ENCODE results near the gene EMD. TPM values are rescaled to one million over a fixed set of nuclear protein-coding genes. Genes with fewer than 3 reads are reported as not detected.

The EMD gene
- total and polyA plus RNA-seq, 2 of the 13 experiments (the other 11 are each of a cell fraction or from before 2014, with no cell fraction given) = 14.5 to 14.9 TPM

GRCh38 chrX:154375156-154375504, 4.0 kb upstream of the EMD start:
- Histone ChIP-seq H3K27me3 (ENCODE audit: control insufficient read depth in 1 of 2, insufficient read depth in 2 of 2, low read length in 2 of 2) (no peaks in the 10 kb centered on the region), H4K20me1 (ENCODE audit: insufficient read depth, low read length) (no peaks in the 10 kb centered on the region), H3K79me2 (ENCODE audit: insufficient read depth, low read length) (peaks cover 10% of the 10 kb centered on the region), H3K4me2 (ENCODE audit: low read depth, low read length) (peak overlapping the region; percentile 75), H3K9ac (ENCODE audit: insufficient read depth, low read depth, low read length) (peak overlapping the region; percentile 54; the same call in 1 of the 2 replicates), H3K9me3 (ENCODE audit: low read length) (no peaks in the 10 kb centered on the region), H2AFZ (ENCODE audit: low read length) (no peak overlapping the region), H3K27ac (ENCODE audit: extremely low read length, insufficient read depth, low read length) (no peak overlapping the region), H3K4me1 (ENCODE audit: insufficient read depth, low read length) (peaks cover 46% of the 10 kb centered on the region), H3K4me3 (replicated peaks in 1 of 3; ENCODE audit: insufficient read depth in 1 of 3, low read depth in 2 of 3, low read length in 3 of 3) (peak overlapping the region; percentile 34 to 66 (median 54); a peak in 5 of 6 replicates), H3K36me3 (replicated peaks in 1 of 2; ENCODE audit: control insufficient read depth in 1 of 2, insufficient read depth in 2 of 2, low read length in 2 of 2) (no peaks in the 10 kb centered on the region)
- intact Hi-C loops (cut with micrococcal nuclease; ENCODE audit: unreplicated experiment) = no loop called here
- DNase-seq (ENCODE audit: low spot score) (no peak), ATAC-seq (no peak), FAIRE-seq (no peak)
- POLR2A ChIA-PET = interaction anchor here (0.8 to 2.7 kb wide), 3 partner anchors 23 to 167 kb away, joined by 3 to 16 read pairs (median 3); partner anchors contain the start of genes ATP6AP1 and RPL10
- in situ Hi-C loops (cut with HindIII; ENCODE audit: extremely low pct_ligation_motif_present, low pct_unique_long_range_greater_than_20kb) = no loop called here
- TF ChIP-seq SAFB2 (CRISPR knock-in tag; IDR thresholded peaks at IDR 0.05; ENCODE audit: borderline replicate concordance, low read depth) (no peak), YY1 (IDR thresholded peaks at IDR 0.05; ENCODE audit: insufficient read depth, insufficient replicate concordance, low read depth, low read length) (no peak), HNF1B (CRISPR knock-in tag; IDR thresholded peaks at IDR 0.05) (no peak), RFX1 (IDR thresholded peaks at IDR 0.05) (no peak)
- no TSS peak for BruUV-seq (replicated peaks)
- WGBS (ENCODE audit: low lambda C conversion rate) = 26% methylated on average over 3 of the region's 10 CpGs
- CTCF ChIA-PET (ENCODE audit: low intra/inter-chr PET ratio, low total read pairs) = interaction anchor here (3.0 kb wide), 1 partner anchor 160 kb away, joined by 55 read pairs; no protein-coding TSS in a partner anchor

GRCh38 chrX:154376774-154377173, 2.3 kb upstream of the EMD start:
- no TSS peak for BruUV-seq (replicated peaks)
- no peaks in the 10 kb centered on the region for H3K9me3 ChIP-seq (ENCODE audit: low read length)
- H4K20me1 ChIP-seq (ENCODE audit: insufficient read depth, low read length) = no peaks in the 10 kb centered on the region
- peaks cover 8% of the 10 kb centered on the region for H3K79me2 ChIP-seq (ENCODE audit: insufficient read depth, low read length)
- no peak for FAIRE-seq
- ATAC-seq = no peak
- H3K9ac ChIP-seq (ENCODE audit: insufficient read depth, low read depth, low read length) = no peak overlapping the region
- ChIA-PET CTCF (ENCODE audit: low intra/inter-chr PET ratio, low total read pairs) (no interaction called here), POLR2A (interaction anchor here (1.0 kb wide), 1 partner anchor 21 kb away, joined by 3 read pairs; the partner anchor contains the start of gene RPL10)
- H3K27me3 ChIP-seq (ENCODE audit: control insufficient read depth in 1 of 2, insufficient read depth in 2 of 2, low read length in 2 of 2) = no peaks in the 10 kb centered on the region
- 83% methylated on average over 3 of the region's 3 CpGs for WGBS (ENCODE audit: low lambda C conversion rate)
- peaks cover 53% of the 10 kb centered on the region for H3K4me1 ChIP-seq (ENCODE audit: insufficient read depth, low read length)
- in situ Hi-C loops (cut with HindIII; ENCODE audit: extremely low pct_ligation_motif_present, low pct_unique_long_range_greater_than_20kb) (no loop called here), intact Hi-C loops (cut with micrococcal nuclease; ENCODE audit: unreplicated experiment) (no loop called here)
- no peak overlapping the region for H2AFZ ChIP-seq (ENCODE audit: low read length)
- no peaks in the 10 kb centered on the region for H3K36me3 ChIP-seq (replicated peaks in 1 of 2; ENCODE audit: control insufficient read depth in 1 of 2, insufficient read depth in 2 of 2, low read length in 2 of 2)
- no peak overlapping the region for H3K27ac ChIP-seq (ENCODE audit: extremely low read length, insufficient read depth, low read length)
- H3K4me2 ChIP-seq (ENCODE audit: low read depth, low read length) = no peak overlapping the region
- H3K4me3 ChIP-seq (replicated peaks in 1 of 3; ENCODE audit: insufficient read depth in 1 of 3, low read depth in 2 of 3, low read length in 3 of 3) = no peak overlapping the region; a peak in 1 of 6 replicates
- no peak for DNase-seq (ENCODE audit: low spot score)
- TF ChIP-seq ARID4A (CRISPR knock-in tag; IDR thresholded peaks at IDR 0.05; ENCODE audit: borderline replicate concordance) (no peak), ZNF691 (CRISPR knock-in tag; IDR thresholded peaks at IDR 0.05; ENCODE audit: borderline replicate concordance, low read depth) (no peak), POGK (CRISPR knock-in tag; conservative IDR thresholded peaks at IDR 0.05) (no peak)
